NB4 (cell line): ENCODE data around the gene CDC42BPA.

Experiments
- DNase-seq: peaks from one replicate; pipeline ENCODE4 v3.0.0; 2010; ENCODE audit warnings: low read depth
- H3K4me3 ChIP-seq: one replicate; pipeline ENCODE4 v1.5.1; 2011; ENCODE audit warnings: mild to moderate bottlenecking, low read depth, low read length, moderate library complexity
- CTCF ChIP-seq: IDR thresholded peaks from one replicate; pipeline ENCODE4 v1.5.1; 2012; ENCODE audit warnings: low read depth, low read length
- MYC ChIP-seq: IDR thresholded peaks from 2 replicates; pipeline ENCODE4 v1.6.1; 2011; ENCODE audit warnings: low read depth, low read length
- POLR2A ChIP-seq: IDR thresholded peaks from 2 replicates; pipeline ENCODE4 v1.6.1; 2011; ENCODE audit warnings: mild to moderate bottlenecking; ENCODE audit not compliant: insufficient read length; ENCODE audit errors: extremely low read depth
- TF ChIP-seq, protein P1 (sequence below): IDR thresholded peaks from 2 replicates; pipeline ENCODE4 v1.6.1; 2011; ENCODE audit warnings: low read depth, low read length

Gene CDC42BPA

GRCh38 chr1:227314014-227314848, 4.1 kb downstream of the CDC42BPA start:
- TF ChIP-seq, protein P1, sequence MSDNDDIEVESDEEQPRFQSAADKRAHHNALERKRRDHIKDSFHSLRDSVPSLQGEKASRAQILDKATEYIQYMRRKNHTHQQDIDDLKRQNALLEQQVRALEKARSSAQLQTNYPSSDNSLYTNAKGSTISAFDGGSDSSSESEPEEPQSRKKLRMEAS, result no peak
- TF ChIP-seq CTCF, result no peak
- no peak for TF ChIP-seq POLR2A
- no peak for TF ChIP-seq MYC
- DNase-seq, result no peak
- H3K4me3 ChIP-seq, result peak overlapping the region; percentile 79

- DNase-seq, result peak; percentile 20
- TF ChIP-seq MYC (no peak), CTCF (no peak), POLR2A (no peak)
- TF ChIP-seq, protein P1, result no peak
- no peak overlapping the region for H3K4me3 ChIP-seq
Measured at GRCh38 chr1:227312361-227313025, 5.8 kb downstream of the CDC42BPA start.

DNA sequence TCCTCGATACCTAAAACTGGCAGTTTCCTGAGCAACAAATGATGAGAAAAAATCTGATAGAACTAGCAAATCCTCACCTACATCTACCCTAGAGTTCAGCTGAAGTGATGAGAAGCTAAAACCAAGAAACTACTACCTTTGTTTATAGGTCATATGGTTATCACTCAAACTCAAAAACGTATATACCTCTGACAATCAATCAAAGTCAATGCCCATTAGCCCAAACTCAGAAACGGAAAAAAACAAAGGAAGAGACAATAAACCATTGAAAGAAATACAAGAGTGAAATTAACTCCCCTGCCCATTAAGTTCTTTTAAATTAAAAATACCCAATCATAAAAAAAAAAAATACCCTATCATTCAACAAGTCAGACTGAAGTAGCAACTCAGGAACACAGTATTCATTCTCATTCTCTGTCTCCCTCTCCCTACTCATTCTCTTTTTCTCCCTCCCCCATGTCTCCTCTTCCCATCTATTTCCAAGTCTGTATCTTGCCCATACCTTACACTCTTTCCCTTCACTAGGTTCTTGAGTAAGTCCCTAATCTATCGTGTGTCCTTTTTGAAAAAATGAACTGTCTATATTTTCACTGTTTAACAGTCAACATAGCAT, 6.8 kb downstream of the CDC42BPA start:
- no peak for DNase-seq
- TF ChIP-seq POLR2A (no peak), CTCF (no peak), MYC (no peak)
- TF ChIP-seq, protein P1, result no peak
- no peak overlapping the region for H3K4me3 ChIP-seq

DNA sequence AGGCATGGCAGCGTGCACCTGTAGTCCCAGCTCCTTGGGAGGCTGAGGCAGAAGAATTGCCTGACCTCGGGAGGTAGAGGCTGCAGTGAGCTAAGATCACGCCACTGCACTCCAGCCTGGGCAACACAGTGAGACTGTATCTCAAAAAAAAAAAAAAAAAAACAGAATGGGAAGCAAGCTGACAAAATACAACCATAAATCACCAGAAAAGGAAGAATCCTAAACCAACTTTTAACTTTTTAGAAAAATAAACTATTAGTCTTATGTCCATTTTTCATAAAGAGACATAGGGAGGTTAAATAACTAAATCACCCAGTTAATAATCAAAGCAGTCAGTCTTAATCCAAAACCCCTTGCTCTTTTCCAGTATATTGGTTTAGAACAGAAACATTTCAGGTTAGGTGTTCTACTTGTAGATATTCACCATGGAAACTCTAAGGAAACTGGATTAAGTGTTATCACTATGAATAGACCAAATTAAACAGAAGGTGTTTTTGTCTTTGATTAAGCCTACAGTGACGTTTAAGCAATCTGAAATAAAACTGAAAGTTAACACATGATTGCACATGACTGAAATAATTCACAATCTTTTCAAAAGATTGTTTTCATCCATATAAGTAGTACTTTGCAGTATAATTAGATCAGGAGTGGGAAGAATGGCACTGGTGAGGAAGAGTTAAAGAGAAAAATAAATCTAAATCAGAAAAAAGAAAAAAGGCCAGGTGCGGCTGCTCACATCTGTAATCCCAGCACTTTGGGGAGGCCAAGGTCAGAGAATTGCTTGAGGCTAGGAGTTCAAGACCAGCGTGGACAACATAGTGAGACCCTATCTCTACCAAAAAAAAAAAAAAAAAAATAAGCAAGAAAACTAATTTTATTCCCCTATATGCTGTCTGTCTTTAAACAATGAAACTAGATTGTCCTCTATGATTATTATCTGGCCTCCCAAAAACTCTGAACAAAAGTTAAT, 9.6 kb downstream of the CDC42BPA start:
- TF ChIP-seq, protein P1, result no peak
- TF ChIP-seq MYC, result no peak
- no peak for TF ChIP-seq CTCF
- no peak for TF ChIP-seq POLR2A
- DNase-seq, result no peak
- H3K4me3 ChIP-seq, result no peak overlapping the region

- DNase-seq, result no peak
- no peak overlapping the region for H3K4me3 ChIP-seq
- TF ChIP-seq POLR2A (no peak), CTCF (no peak), MYC (no peak)
- TF ChIP-seq, protein P1, result no peak
Measured at GRCh38 chr1:227306689-227307088, 11.6 kb downstream of the CDC42BPA start.
